ENCODE results near the gene PRSS53. TPM values are rescaled to one million over a fixed set of nuclear protein-coding genes. Genes with fewer than 3 reads are reported as not detected.

Gene PRSS53
- total and polyA plus RNA-seq, 9 donors, result 0.30 to 2.9 (median 1.5) TPM

DNA sequence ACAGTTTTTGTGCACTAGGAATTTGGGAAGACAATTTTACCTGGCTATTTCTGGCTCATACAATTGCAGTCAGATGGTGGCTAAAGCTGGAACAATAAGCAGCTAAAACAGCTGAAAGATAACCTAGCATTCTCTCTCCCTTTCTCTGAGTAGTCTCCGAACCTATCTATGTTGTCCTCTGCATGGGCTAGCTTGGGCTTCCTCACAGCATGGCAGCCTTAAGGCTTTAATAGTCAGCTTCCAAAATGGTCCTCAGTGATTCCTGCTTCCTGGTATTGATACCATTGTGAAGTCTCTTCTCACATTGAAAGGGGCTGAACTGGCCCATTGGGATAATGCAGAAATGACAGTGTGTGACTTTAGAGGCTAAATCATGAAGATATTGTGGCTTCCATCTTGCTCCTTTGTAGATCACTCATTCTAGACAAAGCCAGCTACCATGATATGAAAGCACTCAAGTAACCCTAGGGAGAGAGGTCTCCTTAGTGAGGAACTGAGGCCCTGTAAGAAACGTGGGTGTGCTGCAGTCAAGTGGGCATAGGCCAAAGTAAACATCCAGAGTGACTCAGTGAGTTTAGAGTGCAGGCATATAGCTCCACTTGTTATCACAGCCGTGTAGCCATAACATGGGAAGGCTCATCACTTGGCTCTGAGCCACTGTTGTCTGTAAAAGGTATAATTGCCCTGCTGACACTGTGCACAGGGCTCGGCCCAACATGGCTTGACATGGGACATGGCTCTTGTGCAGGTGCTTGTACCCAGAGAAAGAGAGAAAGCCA, 11.3 kb upstream of the PRSS53 start:
- TF ChIP-seq EP300 (IDR thresholded peaks at IDR 0.05) (no peak), POLR2A (IDR thresholded peaks at IDR 0.05) (no peak)
- TF ChIP-seq, protein P1, sequence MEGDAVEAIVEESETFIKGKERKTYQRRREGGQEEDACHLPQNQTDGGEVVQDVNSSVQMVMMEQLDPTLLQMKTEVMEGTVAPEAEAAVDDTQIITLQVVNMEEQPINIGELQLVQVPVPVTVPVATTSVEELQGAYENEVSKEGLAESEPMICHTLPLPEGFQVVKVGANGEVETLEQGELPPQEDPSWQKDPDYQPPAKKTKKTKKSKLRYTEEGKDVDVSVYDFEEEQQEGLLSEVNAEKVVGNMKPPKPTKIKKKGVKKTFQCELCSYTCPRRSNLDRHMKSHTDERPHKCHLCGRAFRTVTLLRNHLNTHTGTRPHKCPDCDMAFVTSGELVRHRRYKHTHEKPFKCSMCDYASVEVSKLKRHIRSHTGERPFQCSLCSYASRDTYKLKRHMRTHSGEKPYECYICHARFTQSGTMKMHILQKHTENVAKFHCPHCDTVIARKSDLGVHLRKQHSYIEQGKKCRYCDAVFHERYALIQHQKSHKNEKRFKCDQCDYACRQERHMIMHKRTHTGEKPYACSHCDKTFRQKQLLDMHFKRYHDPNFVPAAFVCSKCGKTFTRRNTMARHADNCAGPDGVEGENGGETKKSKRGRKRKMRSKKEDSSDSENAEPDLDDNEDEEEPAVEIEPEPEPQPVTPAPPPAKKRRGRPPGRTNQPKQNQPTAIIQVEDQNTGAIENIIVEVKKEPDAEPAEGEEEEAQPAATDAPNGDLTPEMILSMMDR (IDR thresholded peaks at IDR 0.05), result no peak
- no peak overlapping the region for H3K27ac ChIP-seq
- no peaks in the 10 kb centered on the region for H3K4me1 ChIP-seq (ENCODE audit: insufficient read depth)
- intact Hi-C loops (cut with DNase I), result no loop called here
- no peak overlapping the region for H3K4me3 ChIP-seq
- no peaks in the 10 kb centered on the region for H3K27me3 ChIP-seq
- peak in 1 of 5 donors; percentile 9 for DNase-seq
- H3K36me3 ChIP-seq, result no peaks in the 10 kb centered on the region
- no peaks in the 10 kb centered on the region for H3K9me3 ChIP-seq
- 38 to 56% (median 38%) methylated on average over 4 of the region's 4 CpGs for WGBS, 3 donors

DNA sequence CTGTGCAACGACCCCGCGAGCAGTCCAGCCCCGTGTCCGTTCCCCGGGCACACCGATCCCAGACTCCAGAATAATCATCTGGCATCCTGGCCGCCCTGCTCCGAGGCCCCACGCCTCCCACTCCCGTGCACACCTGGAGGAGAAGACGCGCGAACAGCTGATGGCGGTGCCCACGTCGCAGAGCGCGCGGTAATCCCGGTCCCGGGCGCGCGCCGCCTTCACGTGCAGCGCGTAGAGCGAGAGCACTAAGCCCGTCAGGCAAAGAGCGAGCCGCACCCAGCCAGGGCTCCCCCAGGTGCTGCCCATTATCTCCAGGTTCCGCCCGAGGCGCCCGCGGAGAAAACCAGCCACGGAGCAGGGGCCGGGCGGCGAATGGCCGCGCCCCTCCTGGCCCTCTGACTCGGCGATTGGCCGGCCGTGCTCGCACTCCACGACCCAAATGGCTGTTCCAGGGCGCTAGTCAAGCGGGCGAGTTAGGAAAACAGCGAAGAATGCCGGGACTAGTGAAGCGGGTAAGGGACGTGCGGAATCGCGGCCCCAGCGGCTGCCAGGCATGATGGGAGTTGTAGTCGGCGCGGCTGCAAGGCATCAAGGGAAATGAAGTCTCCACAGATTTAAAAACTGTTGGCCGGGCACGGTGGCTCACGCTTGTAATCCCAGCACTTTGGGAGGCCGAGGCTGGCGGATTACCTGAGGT, 5.8 kb upstream of the PRSS53 start, which contains the start of gene VKORC1:
VKORC1 (minus strand) TSS at position 374 of the 697 bp plus-strand sequence; CDS start at position 306, 68 bp downstream.
- Histone ChIP-seq H3K27me3 (no peaks in the 10 kb centered on the region), H3K4me1 (ENCODE audit: insufficient read depth) (peaks cover 4% of the 10 kb centered on the region), H3K9me3 (no peaks in the 10 kb centered on the region), H3K4me3 (peak within 1 kb of the TSS; percentile 60), H3K27ac (peak within 1 kb of the TSS in 1 of 2 donors; percentile 83), H3K36me3 (no peaks in the 10 kb centered on the region)
- TF ChIP-seq, protein P1 (IDR thresholded peaks at IDR 0.05), result no peak
- TF ChIP-seq EP300 (IDR thresholded peaks at IDR 0.05), result no peak
- TF ChIP-seq POLR2A (IDR thresholded peaks at IDR 0.05), result no peak
- intact Hi-C loops (cut with DNase I), result no loop called here
- 0 to 1% (median 0%) methylated on average over 50 to 69 of the region's 69 CpGs for WGBS, 3 donors
- peak; percentile 90 to 94 (median 93) for DNase-seq

DNA sequence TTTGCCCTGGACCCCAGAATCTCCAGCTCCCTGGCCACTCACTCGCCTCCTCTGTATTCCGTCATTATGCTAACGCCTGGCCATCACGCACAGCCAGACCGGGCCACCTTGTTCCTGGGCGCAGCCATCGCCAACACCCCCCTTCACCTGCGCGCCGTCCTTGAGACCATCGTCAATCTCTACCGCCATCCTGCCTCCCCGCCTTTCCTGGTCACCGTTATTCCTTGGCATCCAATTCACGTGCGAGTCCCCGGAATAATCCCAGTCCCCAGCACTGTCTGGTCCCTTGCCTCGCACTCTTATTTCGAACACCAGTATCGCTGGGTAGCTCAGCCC, 5.3 kb upstream of the PRSS53 start:
- Histone ChIP-seq H3K4me1 (ENCODE audit: insufficient read depth) (peaks cover 4% of the 10 kb centered on the region), H3K4me3 (peak overlapping the region; percentile 60), H3K9me3 (no peaks in the 10 kb centered on the region), H3K27me3 (no peaks in the 10 kb centered on the region), H3K36me3 (no peaks in the 10 kb centered on the region), H3K27ac (peak overlapping the region in 1 of 2 donors; percentile 83)
- TF ChIP-seq, protein P1 (IDR thresholded peaks at IDR 0.05), result no peak
- TF ChIP-seq EP300 (IDR thresholded peaks at IDR 0.05) (no peak), POLR2A (IDR thresholded peaks at IDR 0.05) (no peak)
- no peak for DNase-seq
- intact Hi-C loops (cut with DNase I), result no loop called here
- 0 to 1% (median 0%) methylated on average over 20 of the region's 20 CpGs for WGBS, 3 donors

DNA sequence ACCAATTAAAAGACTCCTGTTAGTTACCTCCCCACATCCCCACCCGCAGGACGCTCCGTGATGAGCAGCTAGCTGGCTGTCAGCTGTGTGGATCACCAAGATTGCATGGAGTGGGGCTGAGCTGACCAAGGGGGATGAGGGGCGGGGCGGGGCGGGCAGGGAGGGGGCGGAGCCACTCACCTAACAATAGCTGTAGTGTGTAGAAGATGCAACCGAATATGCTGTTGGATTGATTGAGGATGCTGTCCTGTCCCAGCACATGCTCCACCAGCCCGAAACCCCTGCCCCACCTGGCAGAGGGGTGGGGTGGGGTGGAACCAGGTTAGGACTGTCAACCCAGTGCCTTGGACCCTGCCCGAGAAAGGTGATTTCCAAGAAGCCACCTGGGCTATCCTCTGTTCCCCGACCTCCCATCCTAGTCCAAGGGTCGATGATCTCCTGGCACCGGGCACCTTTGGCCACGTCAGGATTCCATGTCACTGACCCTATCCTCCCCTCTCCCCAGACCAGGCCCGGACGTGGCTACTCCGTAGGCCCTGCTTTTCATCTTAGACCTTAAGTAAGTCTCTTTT, 4.5 kb upstream of the PRSS53 start:
- 22 to 31% (median 26%) methylated on average over 12 to 17 of the region's 17 CpGs for WGBS, 3 donors
- peak in 1 of 5 donors; percentile 25 for DNase-seq
- TF ChIP-seq POLR2A (IDR thresholded peaks at IDR 0.05) (no peak), EP300 (IDR thresholded peaks at IDR 0.05) (no peak)
- TF ChIP-seq, protein P1 (IDR thresholded peaks at IDR 0.05), result no peak
- intact Hi-C loops (cut with DNase I), result no loop called here
- H3K9me3 ChIP-seq, result no peaks in the 10 kb centered on the region
- H3K27ac ChIP-seq, result no peak overlapping the region
- no peak overlapping the region for H3K4me3 ChIP-seq
- no peaks in the 10 kb centered on the region for H3K27me3 ChIP-seq
- peaks cover 4% of the 10 kb centered on the region for H3K4me1 ChIP-seq (ENCODE audit: insufficient read depth)
- H3K36me3 ChIP-seq, result no peaks in the 10 kb centered on the region
